Suppressor macrophage treated with lipopolysaccharide for 1 hour (primary cell): Measurements from ENCODE around the gene NFASC.

Source experiments
- DNase-seq, 3 donors: peaks; one replicate each; pipeline ENCODE4 v3.0.0-alpha.2; 2020 to 2022

NFASC gene

GRCh38 chr1:204870160-204870912 is at the start of gene NFASC:
NFASC (plus strand) TSS chr1:204870862; CDS start chr1:204944316, 73,454 bp downstream.
- DNase-seq: no peak

GRCh38 chr1:204821476-204821875 is 49.2 kb upstream of the NFASC start:
- no peak for DNase-seq

GRCh38 chr1:204821924-204822323 is 48.7 kb upstream of the NFASC start:
- DNase-seq: no peak

GRCh38 chr1:204826970-204827369 is 43.7 kb upstream of the NFASC start:
- DNase-seq: no peak

GRCh38 chr1:204828352-204828850 is 42.3 kb upstream of the NFASC start:
- DNase-seq: peak; percentile 30 to 64 (median 31)

DNA sequence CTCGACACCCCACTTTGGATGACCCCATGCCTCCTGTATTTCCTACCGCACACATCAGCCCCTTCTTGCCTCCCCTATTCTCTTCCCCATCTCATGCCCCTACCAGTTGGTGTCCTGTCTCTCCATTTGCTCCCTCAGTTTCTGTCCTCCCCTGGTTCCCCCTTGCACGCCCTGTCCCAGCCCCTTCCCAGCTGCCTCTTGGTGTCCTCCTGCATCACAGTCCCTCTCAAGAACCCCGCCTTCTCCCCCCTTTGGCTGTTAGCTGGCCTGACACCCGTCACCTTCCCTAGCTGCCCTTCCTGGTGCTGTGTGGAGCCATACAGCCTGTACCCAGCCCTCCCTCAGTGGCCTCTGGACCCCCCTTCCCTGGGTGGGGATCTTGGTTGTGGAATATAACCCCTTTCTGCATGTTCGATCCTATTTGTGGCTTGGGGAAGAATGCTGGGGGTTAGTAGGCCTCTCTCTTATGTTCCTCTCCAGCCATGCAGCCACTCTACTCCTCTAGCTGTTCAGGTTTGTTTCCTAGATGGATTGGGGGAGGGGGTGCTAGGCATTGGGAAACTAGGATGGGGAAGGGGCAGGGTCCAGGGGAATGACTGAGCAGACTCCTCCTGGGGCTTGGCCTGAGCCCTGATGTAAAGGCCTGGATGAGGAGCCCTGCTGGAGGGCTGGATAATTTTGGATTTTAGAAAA is 41.4 kb upstream of the NFASC start:
- no peak for DNase-seq

DNA sequence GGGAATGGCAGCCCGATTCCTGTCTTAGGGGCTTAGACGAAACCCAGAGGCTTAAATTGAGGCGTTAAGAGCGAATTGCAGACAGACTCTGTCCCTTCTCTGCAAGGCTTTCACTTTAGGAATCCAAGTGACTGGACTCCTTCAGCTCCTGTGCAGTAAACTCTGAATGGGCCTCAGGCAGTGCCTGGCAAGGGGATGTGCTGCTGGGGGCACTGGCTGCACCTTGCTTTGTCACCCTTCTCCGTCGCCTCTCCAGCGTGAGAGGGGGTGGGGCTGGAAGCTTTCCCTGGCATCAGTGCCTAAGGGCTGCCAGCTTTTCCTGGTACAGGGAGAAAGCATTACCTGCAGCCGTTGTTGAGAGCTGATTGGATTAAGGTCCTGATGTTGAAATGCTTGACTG is 39.9 kb upstream of the NFASC start:
- DNase-seq: no peak

GRCh38 chr1:204831186-204831585 is 39.5 kb upstream of the NFASC start:
- no peak for DNase-seq

- no peak for DNase-seq
These were observed 36.3 kb upstream of the NFASC start for GRCh38 chr1:204834336-204834735.

GRCh38 chr1:204834752-204835151 is 35.9 kb upstream of the NFASC start:
- DNase-seq: no peak

DNA sequence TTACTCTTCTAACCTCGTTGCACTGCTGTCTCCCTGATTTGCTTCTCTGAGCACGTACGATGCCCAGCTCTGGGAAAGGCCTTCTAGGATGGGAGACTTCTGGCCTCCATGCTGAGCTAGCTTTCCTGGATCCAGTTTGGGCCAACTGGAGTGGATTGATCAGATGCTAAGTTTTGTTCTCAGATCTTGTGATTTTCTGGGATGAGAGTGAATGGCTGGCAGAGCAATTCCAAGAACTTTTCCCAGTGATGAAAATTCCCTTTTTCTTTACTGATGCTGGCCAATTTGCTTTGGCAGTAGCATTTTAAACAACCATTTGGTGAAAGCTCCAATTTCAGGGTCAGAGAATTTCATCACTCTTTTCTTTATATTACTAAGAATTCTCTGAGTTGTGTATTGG is 34.9 kb upstream of the NFASC start:
- DNase-seq: no peak

DNA sequence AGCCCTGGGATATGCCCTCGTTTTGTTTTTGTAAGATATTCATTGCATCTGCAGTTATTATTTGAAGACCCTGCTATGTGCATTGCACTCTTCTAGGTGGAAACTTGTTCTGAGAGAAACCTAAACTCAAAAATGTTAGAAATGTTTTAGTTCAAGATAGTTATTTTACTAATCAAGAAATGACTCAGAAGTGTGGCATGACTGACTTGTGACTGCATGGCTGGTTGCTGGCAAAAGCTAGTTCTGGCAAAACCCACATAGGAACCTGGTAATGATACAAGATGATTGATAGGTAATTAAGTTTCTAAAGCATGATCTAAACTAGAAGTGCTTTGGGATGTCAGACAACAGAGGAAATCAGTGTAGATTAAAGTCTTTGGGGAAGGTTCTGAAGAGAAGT is 33.8 kb upstream of the NFASC start:
- no peak for DNase-seq

DNA sequence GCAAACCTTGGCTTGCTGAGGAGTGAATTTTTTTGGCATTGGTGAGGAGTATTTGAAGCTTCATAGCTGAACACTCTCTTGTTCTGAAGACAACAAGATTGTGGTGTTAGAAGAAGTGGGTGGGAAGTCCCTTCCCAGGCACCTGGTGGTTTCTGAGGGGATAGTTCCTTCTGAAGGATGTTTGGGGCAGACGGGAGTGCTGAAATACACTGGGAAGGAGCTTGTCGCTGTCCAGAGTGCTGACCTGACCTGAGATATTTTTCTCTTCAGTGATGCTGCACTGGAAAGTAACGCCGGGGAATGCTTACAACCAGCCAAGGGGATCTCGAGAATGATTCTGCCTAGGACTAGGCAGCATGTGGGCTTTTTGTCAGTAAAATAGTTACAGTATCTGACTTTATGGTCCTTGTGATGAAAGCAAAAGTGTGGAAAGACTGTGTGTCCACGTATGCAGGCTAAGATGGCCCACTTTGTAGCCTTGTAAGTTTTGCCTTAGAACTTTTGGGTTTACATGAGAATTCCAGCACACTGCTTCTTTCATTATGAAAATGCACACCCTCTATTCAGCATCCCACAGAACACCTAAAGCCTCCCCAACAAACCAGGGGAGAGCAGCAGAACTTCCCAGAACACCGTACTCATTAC is 33.1 kb upstream of the NFASC start:
- DNase-seq: peak in 2 of 3 donors; percentile 35 to 48

DNA sequence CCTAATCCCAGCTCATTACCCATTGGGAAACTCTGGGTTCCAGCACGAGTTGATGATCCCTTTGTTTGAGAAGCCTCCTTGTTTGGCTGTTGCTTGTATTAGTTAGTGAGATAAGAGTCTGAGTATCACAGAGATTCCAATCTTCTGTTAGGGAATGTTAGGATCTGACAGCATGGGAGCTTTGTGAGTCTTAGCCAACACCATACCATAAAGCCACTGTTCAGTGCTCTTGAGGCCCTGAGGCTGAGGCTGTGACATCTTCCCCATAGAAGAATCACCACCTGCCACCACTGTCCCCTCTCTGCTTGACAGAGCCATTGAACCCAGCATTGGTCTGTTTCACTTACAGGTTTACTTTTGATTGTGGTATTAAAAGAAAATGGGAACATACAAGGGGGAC is 29.3 kb upstream of the NFASC start:
- no peak for DNase-seq

DNA sequence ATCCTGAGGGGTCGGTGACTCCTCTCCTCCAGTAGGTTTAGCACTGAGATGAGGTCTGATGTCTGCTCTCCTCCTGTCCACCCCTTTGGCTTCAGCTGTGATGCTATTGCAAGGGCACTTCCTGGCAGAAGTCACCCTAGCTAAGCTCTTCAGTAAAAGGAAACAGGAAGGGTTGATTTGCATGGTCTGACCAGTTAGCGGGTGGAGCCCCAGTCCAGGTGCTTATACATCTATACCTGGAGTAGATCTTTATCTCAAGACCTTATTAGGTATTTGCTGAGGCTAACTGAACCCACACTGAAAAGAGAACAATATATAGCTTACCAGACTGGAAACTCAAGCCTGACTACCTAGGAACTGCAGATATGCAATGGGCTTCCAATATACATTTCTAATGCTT is 28.9 kb upstream of the NFASC start:
- DNase-seq: no peak

GRCh38 chr1:204842369-204842768 is 28.3 kb upstream of the NFASC start:
- DNase-seq: no peak

- DNase-seq: no peak
These were observed 27.8 kb upstream of the NFASC start for GRCh38 chr1:204842892-204843291.

GRCh38 chr1:204846546-204846945 is 24.1 kb upstream of the NFASC start:
- DNase-seq: no peak

DNA sequence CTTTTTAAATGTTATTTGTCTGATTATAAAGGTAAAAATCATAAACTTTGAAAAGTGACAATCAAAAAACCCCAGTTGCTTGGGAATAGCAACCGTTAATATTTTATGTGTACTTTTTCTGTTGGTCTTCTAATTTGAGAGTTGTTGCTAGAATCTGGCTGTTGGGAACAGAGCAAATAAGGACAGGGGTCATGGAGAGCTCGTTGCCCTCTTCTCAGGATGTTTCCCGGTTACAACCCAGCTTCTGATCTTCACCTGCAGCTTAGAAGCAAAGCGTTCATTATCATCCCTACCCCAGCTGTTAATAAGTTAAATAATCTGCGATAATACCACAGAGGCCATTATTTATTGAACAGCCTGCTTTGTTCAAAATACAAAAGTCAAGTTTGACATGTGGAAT is 22.1 kb upstream of the NFASC start:
- DNase-seq: no peak

- no peak for DNase-seq
These were observed 17.8 kb upstream of the NFASC start for GRCh38 chr1:204852854-204853253.

DNA sequence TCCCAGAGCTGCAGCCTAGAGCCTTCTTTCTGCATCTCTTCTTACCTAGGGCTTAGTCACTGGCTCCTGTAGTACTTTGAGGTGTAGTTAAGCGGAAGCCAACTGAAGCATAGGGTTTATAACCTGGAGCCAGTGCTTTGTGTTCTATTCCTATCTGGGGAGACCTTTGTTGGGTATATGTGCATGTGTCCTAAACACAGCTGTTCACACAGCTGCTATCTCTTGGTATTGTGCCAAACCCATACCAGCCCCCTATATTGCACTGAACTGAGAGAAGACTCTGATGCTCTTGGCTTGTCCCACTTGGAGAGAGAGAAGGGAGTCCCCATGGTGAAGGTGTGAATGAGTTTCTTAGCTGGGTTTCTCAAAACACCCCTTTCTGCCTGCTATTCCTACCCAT is 17.2 kb upstream of the NFASC start:
- no peak for DNase-seq

DNA sequence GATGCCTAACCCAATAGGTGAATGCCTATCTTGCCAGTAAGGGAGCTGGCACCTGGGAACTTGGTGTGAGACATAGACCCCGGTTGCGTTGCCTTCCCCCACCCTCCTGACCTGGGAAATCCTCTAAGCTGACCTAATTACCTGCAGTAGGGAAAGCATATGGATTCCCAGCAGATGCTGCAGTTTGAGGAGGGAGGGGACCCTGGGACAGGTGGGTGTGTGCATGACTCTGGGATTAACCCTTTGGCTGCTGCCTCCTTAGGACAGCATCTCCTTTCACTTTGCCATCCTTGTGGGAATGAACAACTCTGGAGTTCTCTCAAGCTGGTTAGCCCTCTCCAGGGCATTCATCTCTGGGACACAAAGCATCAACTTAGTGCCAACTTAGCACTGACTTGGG is 16.4 kb upstream of the NFASC start:
- DNase-seq: no peak

DNA sequence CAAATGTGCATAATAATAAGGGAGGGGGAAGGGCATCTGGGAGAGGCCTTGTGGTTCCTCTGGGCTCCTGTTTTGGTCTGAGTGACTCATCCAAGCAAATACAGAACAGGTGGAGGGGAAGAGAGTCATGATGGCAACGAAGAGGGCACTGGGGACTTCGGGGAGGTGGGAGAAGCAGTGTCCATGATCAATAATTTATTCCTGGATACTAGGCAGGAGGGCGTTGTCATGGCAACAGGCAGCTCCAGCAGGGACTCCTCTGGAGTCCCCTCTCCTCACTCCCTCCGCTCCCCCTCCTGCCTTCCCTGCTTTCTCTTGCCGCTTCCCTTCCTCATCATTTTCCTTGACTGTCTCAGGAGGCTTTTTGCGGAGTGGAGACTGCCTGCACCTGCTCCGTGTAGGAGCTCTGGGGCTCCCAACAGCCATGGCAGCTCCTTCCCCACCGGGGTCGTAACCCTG is 12.3 kb upstream of the NFASC start:
- no peak for DNase-seq

DNA sequence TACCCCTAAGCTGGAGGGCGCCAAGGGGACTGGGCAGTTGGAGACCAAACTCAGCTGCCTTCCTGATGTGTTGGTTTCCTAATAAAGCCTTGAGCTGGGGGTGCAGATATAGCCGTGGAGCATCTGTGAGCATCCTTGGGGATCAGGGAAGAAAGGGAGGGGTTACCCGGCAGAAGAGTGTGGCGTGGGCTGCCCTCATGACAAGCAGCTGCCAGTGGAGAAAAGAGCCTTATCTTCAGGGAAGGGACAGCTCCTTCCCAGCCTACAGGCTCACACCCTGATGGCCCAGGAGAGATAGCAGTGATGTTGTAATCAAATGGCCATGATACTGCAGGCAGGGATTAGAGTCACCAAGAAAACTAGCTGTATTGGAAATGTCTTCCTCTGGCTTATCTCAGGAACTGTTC is 10.8 kb upstream of the NFASC start:
- DNase-seq: no peak
